RPMI8226 (cell line): ENCODE data around the gene RTN4IP1.

Source experiments
- DNase-seq: peaks from one replicate; pipeline ENCODE4 v3.0.0-alpha.2; 2015

Gene RTN4IP1

DNA sequence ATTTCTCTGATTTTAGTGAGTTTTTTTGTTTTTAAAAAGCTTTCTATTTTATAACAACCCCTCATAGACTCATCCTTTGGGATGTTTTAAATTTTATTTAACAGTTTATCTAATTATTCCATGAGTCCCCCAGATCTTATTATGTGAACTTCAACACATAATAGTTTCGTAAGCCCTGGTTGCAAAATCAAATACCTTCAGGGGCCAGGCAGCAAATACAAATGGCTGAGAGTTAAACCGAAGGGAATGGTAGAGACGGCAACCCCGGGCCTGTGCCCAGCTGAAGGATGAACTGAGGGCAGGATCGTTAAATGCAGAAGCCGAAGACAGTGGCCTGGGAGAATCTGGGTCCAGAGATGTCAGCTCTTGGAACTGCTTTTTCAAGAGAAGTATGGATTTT lies 88.4 kb downstream of the RTN4IP1 start:
- no peak for DNase-seq

DNA sequence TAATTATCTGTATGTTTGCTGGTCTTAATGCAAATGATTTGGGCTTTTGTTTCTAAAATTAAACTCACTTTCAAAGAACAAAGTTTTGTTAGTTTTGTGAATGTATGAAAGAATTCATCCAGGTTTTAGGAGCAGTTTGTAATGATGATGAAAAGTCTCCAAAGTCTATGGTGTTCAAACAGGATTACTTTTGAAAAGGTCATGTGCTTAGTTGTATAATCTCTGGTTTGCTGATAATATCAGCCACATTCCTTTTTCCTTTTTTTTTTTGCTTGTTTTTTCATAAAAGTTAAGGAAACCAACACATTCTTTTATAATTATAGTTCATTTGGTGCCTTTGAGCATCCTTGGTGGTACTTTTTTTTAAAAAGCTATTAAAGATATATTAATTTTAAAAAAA lies 88.9 kb downstream of the RTN4IP1 start:
- DNase-seq = no peak

DNA sequence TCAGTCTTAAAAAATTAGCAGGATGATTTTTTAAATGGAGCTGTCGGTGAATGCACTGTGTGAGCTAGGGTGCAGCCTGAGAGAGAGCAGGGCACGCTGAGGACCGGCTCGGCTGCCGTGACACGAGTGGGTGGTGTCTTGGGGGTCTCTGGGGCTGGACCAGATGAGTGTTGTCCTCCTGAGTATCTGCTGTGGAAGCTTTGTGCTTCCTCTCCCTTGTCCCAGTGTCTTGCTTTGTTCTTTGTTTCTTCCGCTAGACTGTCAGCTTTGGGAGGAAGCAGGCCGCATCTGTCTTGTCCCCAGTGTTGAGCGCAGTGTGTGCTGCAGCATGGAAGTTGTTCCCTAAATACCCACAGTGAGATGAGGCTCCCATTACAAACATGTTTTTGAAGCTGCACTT lies 89.4 kb downstream of the RTN4IP1 start:
- no peak for DNase-seq

DNA sequence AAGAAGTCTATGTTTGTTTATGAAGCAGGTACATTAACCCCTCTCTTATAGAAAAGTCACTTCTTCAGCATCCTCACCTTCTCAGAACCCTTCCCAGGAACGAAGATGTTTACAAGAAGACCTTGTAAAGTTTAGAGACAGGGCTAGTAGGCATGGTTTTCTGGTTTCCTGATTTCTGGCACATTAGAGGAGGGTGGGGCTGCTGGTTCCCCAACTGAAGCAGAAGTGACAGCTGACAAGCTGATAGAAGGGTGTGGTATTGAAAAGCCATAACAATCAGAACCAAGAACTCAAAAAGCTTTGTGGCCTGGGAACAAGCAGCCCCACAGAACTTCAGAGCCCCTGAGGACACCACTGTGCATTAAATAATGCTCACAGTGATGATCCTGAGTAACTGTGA lies 91.2 kb downstream of the RTN4IP1 start:
- no peak for DNase-seq

DNA sequence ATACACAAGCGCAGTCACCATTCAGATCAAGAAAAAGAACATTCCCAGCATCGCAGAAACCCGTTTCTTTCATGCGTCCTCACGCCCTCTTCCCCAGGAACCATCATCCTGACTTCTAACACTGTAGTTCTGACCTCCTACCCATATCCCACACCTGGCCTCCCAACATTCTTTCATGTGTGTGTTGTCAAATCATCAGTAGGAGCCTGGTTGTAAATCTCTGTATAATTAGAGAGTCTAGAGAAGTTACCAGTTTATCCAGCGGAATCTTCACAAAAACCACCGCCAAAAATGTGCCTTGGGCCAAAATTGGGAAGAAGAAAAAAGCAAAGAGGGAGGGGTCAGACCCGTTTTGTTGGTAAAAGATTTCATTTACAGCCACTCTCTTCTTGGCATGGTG lies 91.6 kb downstream of the RTN4IP1 start:
- DNase-seq = no peak

DNA sequence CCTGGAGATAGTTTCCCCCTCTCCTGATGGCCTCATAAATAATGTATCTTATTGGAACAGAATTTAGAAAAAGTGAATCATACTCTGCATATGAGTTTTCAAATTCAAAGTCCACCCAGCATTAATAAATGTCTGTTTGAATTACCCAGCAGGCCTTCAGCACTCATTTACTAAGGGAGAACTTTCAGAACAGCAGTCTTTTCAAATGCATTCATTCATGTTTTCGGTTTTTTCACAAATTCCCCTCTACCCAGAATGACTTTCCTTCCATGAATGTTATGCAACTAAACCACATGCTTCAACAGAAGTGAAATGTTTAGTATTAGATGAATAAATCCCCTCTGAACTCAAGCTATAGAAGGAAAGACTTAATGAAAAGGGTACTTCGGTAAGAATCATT lies 92.4 kb downstream of the RTN4IP1 start:
- DNase-seq = no peak

DNA sequence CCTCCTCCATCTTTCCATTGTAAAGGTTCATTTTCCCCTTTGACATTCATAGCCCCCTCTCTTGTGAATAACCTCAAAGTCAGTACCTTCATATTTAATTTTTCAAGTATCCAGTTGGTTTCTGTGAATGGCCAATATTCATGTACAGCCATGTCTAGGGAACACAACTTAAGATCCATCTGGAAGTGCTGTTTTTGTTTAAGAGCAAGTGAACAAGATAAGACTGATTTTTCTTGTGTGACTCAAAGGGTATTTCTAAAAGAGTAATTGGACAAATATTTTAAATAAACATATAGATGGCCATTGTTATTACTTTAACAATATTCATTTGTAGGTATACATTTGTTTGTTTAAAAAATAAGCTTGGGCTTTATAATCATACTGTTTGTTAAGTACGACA lies 92.9 kb downstream of the RTN4IP1 start:
- DNase-seq = no peak

DNA sequence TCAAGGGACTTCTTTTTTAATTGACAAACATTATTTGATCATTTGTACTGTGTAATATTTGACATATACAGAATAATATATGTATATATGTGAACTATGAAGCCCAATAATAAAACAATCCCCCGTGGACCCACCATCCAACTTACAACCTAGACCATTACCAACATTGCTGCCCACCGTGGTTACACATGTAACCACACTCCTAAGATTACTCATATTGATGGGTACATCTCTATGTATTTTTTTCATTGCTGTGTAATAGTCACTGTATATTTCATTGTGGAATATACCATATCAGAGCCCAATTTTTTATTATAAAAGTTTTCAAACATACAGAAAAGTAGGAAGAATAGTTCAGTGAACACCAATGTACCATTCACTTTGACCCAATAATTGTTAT lies 94.3 kb downstream of the RTN4IP1 start:
- DNase-seq = no peak

DNA sequence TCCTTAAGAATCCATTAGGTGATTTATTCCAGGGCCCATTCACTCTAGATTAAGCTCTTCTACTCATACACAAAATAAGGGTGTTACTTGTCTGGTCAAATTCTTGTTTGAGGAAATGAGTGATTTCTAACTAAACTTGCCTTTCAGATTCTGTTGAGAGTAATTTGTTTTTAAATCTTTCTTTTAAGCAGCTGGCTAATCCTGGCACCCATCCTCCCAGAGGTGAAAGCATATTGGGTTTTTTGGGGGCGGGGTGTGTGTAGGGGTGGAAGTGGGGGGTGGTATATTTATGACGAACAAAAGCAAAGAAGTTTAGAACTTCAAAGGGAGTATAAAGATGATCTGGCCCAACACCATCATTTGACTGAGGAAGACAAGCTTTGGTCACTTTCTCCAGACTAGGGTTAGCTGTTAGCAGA lies 94.7 kb downstream of the RTN4IP1 start:
- DNase-seq = no peak

DNA sequence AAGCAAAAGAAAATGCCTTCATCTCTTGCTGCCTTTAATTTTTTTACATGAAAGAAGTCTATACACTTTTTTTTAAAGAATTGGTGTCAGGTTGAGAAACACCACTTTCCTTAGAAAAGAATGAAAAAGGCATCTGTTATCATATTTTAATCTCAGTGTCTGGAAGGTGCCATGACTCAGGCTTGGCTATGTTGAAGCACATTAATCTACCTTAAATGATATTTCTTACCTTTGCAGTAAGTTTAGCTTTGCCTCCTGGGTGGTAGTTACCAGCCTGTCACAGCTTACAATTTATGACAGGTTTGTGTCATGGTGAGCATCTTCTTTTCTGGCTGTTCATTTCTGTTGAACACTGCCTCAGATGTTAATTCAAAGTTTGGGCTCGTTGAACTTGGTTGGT lies 95.3 kb downstream of the RTN4IP1 start:
- no peak for DNase-seq

DNA sequence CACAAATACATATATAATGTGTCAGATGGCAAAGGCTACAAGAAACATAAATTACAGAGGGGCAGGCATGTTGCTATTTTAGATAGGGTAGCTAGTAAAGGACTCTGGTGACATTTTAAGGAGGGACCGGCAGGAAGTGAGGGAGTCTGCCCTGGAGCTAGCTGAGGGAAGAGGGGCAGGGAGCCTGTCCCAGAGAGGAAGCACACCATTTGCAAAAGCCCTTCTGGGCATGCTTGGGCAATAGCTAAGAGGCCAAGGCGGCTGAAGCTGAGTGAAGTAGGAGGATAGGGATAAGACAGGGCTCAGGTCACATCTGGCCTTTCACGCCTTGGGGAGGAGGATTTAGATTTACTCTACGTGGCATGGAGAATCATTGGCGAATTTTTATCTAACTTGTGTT lies 96.2 kb downstream of the RTN4IP1 start:
- DNase-seq = no peak

DNA sequence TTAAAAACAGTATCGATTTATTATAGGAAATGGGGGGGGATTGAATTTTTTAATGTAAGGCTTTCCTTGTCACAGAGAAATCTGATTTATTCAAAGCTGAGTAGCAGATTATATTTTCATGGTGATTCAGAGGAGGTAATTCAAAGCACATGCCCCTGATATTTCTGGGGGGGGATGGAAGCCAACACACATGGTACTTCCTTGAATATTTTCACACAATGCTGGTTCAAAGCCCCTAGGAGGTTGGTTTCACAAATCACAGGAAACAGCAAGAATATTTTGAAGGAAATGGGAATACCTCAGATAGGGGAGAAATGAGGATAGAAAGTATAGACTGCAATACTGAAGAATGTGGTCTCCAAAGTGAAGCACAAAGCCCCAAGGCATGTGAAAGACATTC lies 98.8 kb downstream of the RTN4IP1 start:
- no peak for DNase-seq

DNA sequence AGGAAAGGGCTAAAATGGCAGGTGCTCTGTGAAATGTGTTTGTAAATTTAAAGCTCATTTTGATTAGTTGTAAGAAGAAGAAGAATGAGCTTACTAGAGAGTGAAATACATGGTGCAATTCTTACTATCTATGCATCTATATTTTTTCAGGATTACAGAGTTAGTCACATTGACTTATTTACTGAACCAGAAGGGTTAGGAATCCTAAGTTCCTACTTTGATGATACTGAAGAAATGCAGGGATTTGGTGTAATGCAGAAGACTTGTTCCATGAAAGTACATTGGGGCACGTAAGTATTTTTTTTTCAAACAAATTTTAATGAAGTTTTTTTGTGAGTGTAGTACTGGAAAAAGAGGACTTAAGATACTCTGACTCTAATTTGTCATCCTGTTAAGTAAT lies 99.3 kb downstream of the RTN4IP1 start:
- DNase-seq = no peak

DNA sequence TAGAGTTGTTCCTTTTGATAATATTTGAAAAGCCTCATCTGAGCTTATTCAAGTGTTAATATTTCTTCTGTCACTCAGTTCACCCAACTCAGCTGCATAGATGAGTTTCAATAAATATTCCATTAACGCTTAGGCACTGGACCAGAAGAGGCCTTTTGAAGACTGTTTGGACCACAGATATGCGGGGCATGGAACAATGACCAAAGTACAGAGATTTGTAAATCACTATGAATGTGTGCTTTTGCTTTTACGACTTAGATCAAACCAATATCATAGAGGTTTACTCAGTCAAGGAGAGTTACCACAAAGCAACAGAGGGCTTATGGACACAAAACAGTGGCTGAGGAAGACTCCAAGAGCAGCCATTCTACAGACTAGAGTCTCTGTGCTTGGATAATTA lies 99.9 kb downstream of the RTN4IP1 start:
- DNase-seq = no peak

DNA sequence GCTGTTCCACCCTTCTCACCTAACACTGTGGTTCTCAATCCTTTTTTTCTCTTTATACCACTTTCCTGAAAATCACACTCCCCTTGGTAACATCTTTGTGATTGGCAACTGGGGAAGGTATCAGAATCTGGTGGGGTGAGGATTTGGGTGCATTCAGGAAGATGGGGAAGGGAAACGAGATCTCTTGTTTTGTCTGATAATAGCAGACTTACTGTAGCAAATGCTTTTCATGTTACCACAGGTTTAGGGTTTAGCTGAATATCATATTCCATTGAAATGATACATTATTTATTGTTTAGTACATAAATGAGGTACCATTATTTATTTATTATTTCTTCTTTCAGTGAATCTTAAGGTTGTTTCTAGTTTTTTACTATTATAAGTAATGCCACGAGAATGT lies 100.8 kb downstream of the RTN4IP1 start:
- no peak for DNase-seq

DNA sequence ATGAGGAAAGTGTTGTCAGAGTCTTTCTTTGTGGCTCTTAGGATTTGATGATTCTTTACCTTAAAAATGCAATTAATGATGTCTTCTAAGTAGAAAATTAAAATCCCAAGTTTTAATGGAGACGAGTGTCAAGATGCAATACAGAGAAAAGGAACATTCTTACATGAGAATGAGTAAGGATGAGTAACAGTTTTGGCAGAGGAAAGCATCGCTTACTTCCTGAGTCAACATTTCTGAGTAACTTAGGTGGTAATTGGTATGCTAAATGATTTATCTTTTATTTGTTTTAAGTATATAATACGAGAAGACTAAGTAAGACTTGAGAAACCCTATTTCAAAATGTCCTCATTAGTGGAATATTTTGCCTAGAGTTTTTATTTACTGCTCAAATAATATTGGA lies 101.3 kb downstream of the RTN4IP1 start:
- no peak for DNase-seq

DNA sequence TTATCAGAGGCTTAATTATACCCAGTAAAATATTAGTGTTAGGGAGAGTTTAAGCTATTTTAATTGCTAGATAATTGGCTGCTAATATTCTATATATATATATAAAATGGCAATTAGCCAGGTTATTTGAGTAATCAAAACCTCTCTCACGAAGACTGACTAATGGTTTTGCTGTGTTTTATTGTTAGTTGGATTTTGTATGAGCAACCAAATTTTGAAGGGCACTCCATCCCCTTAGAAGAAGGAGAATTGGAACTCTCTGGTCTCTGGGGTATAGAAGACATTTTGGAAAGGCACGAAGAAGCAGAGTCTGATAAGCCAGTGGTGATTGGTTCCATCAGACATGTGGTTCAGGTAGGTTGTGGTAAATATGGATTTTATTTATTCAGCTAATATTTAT lies 102.2 kb downstream of the RTN4IP1 start:
- DNase-seq = no peak

DNA sequence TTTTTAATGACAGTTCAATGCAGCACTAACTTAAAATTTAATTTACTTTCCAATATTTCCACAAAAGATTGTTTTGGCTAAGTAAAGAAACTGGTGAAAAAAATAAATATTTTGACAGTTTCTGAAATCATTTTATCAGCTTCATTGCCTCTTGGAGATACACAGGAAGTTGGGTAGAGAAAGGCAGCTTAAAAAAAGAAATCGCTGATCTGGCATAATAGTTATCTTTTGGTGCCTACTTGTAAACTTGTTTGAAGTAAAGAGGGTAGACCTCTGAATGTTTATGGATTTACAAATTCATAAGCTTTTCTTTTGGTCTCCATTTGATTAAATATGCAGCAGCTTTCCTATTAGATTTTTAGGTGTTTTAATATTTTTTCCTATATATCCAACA lies 103.4 kb downstream of the RTN4IP1 start:
- DNase-seq = no peak

DNA sequence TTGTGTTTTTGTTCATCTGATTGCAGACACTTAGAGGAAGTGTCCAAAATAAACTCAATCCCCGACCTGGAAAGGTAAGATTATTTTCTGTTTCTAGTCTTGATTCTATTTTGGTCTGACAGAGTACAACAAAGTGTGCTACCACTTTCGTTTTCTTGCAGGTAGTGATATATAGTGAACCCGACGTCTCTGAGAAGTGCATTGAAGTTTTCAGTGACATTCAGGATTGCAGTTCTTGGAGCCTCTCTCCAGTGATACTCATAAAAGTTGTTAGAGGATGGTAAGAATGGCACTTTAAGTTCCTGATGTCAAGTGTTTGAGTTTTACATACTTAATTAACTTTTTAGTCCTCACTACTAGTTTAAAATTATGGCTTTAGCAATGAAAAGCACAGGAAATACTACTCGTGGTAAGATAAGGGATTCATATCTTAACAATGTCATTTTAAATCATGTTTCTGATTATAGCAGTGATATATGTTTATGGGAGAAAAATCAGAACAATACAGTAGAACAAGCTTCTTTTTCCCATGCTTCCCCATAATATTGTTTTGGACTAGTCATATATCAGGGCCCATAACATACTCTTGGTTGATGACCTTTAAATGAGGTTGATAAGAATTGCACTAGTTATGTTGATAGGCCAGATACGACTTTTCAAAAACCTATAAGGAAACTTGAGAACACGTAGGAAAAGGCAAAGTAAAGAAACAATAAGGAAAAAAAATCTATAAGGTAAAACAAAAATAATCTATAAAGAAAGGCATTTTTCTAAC lies 104.0 kb downstream of the RTN4IP1 start:
- DNase-seq = peak; percentile 57

DNA sequence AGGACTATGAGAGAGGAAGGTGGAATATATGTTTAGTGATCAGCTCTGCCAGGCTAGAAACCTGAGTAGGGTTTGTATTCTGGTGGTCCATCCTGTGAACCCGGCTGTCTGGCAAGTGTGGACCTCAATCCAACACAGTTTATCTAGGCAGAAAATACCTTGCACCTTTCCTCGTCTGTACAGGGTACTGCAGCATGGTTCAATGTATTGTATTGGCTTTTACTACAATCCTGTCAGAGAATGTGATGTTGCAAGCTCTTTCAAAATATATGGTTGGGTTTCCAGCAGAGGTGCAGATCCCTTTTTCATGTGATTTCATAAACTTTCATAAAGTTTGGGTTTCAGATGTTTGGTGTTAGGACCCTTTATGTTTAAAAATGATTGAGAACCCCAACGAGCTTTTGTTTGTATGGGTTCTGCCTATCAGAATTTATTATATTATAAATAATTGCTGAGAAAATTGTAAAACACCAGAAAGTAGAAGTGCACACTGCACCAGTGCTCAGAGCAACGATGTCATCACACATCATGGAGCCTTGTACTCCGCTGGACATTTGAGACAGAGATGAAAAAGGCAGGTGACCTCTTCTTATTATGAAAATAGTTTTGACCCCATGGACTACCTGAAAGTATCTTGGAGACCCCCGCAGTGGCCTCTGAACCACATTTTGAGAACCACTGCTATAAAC lies 106.6 kb downstream of the RTN4IP1 start:
- DNase-seq = no peak
